Measurements from ENCODE around the gene PIK3AP1.

DNA sequence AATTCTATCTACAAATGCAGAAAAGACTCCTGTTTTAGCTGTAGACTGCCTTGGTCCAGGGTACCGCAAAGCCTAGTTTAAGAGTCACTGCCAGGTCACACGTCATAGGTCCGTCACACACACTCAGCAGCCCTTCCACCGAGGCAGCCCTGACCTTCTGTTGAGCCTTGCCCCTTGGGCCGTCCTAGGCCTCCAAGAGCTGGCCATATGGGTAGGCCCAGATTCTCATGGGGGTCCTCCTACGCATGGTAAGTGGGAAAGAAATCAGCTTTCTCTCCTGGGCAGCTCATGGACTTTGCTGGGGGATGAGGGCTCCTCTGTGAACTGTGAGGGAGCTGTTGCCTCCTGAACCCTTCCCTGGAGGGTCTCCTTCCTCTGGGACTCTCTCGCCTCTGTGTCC is 19.8 kb upstream of the PIK3AP1 start:
- TF ChIP-seq, protein P1, sequence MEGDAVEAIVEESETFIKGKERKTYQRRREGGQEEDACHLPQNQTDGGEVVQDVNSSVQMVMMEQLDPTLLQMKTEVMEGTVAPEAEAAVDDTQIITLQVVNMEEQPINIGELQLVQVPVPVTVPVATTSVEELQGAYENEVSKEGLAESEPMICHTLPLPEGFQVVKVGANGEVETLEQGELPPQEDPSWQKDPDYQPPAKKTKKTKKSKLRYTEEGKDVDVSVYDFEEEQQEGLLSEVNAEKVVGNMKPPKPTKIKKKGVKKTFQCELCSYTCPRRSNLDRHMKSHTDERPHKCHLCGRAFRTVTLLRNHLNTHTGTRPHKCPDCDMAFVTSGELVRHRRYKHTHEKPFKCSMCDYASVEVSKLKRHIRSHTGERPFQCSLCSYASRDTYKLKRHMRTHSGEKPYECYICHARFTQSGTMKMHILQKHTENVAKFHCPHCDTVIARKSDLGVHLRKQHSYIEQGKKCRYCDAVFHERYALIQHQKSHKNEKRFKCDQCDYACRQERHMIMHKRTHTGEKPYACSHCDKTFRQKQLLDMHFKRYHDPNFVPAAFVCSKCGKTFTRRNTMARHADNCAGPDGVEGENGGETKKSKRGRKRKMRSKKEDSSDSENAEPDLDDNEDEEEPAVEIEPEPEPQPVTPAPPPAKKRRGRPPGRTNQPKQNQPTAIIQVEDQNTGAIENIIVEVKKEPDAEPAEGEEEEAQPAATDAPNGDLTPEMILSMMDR (IDR thresholded peaks at IDR 0.05): no peak
- TF ChIP-seq POLR2A (IDR thresholded peaks at IDR 0.05) (no peak), POLR2AphosphoS5 (IDR thresholded peaks at IDR 0.05) (no peak)
